Memory B cell (primary cell): ENCODE data around the gene CNDP2.
A peak's percentile ranks its signal among the peaks of the same experiment; 100 is the strongest.
"Not testable (repeated sequence)": the region's sequence is repeated elsewhere in the genome, so short reads cannot be mapped to it uniquely, and the experiment has no call there.

Experiments used
- ATAC-seq: fragments of 150-1000 bp; cut with Tn5 transposase; 2 replicates; pipeline ENCODE4 v1.10.0; 2021; ENCODE audit warnings: low read depth, mild to moderate bottlenecking, moderate library complexity
- DNase-seq, 2 donors: peaks; one replicate each; pipeline ENCODE4 v3.0.0; 2022; ENCODE audit warnings: low spot score in 2 of 2
- H3K27ac Mint-ChIP-seq: one replicate; pipeline ENCODE4 v1.8.0; 2022; ENCODE audit warnings: mild to moderate bottlenecking, moderate library complexity, mixed read lengths
- H3K27me3 Mint-ChIP-seq: one replicate; pipeline ENCODE4 v1.8.0; 2022; ENCODE audit warnings: mixed read lengths
- H3K36me3 Mint-ChIP-seq: one replicate; pipeline ENCODE4 v1.8.0; 2022; ENCODE audit warnings: mild to moderate bottlenecking, mixed read lengths
- H3K4me1 Mint-ChIP-seq: one replicate; pipeline ENCODE4 v1.8.0; 2022; ENCODE audit warnings: mixed read lengths
- H3K4me3 Mint-ChIP-seq: one replicate; pipeline ENCODE4 v1.8.0; 2022; ENCODE audit warnings: mild to moderate bottlenecking, moderate library complexity, mixed read lengths
- H3K9me3 Mint-ChIP-seq: one replicate; pipeline ENCODE4 v1.8.0; 2022; ENCODE audit warnings: mixed read lengths

Gene CNDP2

DNA sequence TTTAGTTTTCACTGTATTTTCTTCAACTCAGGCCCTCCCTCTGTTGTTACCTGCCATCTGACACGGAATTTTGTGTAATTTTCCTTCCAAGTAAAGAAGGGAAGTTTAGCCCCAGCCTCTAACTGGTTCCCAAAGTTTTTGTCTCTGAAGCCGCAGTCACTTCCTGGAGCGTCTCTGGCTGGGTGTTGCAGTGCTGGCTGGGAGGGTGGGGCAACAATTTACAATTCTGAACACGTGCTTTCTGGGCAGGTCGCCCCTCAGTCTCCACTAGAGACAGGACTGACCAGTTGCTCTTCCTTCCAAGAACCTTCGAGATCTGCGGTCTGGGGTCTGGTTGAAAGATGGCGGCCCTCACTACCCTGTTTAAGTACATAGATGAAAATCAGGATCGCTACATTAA, 3.5 kb downstream of the CNDP2 start:
- H3K4me1 Mint-ChIP-seq, result peaks cover 32% of the 10 kb centered on the region
- peak; percentile 14 to 30 for DNase-seq
- H3K36me3 Mint-ChIP-seq, result peaks cover 15% of the 10 kb centered on the region
- H3K4me3 Mint-ChIP-seq, result peak overlapping the region; percentile 99
- no peaks in the 10 kb centered on the region for H3K9me3 Mint-ChIP-seq
- peak overlapping the region; percentile 96 for H3K27ac Mint-ChIP-seq
- H3K27me3 Mint-ChIP-seq, result no peaks in the 10 kb centered on the region
- peak; percentile 30 for ATAC-seq

DNA sequence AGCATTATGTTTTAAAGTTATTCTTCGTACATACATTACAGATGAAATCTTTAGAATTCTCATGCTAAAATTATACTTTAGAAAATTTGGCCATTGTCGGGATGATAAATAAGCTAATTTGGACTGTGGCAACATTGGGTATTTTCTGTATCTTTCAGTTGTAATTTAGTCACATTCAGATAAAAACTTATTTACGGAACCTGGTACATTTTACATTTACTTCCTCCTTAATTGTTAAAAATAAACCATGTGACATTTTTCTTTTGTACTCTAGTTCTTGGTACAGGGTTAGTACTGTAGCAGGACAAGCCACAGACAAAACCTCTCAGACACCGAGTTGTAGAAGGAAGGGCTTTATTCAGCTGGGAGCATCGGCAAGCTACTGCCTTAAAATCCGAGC, 4.2 kb downstream of the CNDP2 start:
- DNase-seq, result no peak
- H3K27me3 Mint-ChIP-seq, result no peaks in the 10 kb centered on the region
- H3K4me3 Mint-ChIP-seq, result peak overlapping the region; percentile 84
- H3K27ac Mint-ChIP-seq, result peak overlapping the region; percentile 96
- H3K4me1 Mint-ChIP-seq, result peaks cover 32% of the 10 kb centered on the region
- H3K36me3 Mint-ChIP-seq, result peaks cover 15% of the 10 kb centered on the region
- no peak for ATAC-seq
- no peaks in the 10 kb centered on the region for H3K9me3 Mint-ChIP-seq

DNA sequence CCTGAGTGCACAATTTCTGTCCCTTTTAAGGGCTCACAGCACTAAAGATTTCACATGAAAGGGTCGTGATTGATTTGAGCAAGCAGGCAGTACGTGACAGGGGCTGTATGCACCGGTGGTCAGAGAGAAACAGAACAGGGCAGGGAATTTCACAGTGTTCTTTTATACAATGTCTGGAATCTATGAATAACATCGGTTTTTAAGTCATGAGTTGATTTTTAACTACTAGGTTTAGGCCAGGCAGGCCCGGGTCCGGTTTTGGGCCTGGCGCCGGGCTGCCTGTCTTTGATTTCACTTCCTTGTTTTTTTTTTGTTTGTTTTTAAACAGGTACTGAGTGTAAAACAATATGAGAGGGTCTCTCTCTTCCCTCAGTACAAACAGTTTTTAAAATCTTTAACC, 4.6 kb downstream of the CNDP2 start:
- H3K4me1 Mint-ChIP-seq, result peaks cover 32% of the 10 kb centered on the region

DNA sequence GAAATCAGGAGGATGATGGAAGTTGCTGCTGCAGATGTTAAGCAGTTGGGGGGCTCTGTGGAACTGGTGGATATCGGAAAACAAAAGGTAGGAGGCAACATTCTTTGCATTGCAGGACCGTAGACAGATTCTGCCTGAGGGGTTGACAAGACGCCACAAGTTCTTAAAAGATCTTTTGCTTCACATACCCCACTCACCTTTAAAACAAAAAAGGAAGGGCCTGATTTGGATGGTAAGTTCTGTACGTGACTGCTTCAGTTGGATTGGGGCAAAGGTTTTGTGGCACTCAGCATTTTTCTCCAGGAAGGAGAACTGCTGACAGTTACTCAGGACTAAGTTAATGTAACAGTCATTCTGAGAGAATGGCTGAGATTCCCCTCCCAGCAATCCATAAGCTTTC, 5.2 kb downstream of the CNDP2 start:
- ATAC-seq (no peak), DNase-seq (no peak)
- Mint-ChIP-seq H3K4me1 (peaks cover 28% of the 10 kb centered on the region), H3K27me3 (no peaks in the 10 kb centered on the region), H3K4me3 (peak overlapping the region; percentile 84), H3K27ac (peak overlapping the region; percentile 96), H3K36me3 (peaks cover 19% of the 10 kb centered on the region), H3K9me3 (no peaks in the 10 kb centered on the region)

More for the DNA sequence above, 4.6 kb downstream of the CNDP2 start:
- DNase-seq, result peak in 1 of 2 donors; percentile 27
- Mint-ChIP-seq H3K27ac (peak overlapping the region; percentile 96), H3K4me3 (peak overlapping the region; percentile 84), H3K36me3 (peaks cover 18% of the 10 kb centered on the region)
- H3K27me3 Mint-ChIP-seq, H3K9me3 Mint-ChIP-seq, ATAC-seq: not testable (repeated sequence)

DNA sequence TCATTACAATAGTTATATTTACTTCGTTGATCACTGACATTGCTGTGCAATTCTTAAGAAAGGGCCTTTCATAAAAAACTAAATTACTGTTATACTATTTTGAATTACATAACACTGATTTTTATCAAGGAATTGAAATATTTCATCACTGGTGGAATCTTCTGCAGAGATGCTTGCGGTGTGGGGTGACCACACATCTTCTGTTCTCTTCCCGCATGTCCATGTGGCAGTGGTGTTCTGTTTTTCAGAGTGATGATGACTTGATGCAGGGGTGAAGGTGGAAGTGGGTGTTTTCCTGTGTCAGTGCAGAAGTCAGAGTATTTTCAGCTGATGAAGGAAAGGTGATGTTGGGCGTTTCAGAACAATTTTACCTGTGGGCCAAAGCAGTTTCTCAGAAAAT, 7.0 kb downstream of the CNDP2 start:
- ATAC-seq, result no peak
- Mint-ChIP-seq H3K27ac (no peak overlapping the region), H3K27me3 (no peaks in the 10 kb centered on the region), H3K4me1 (peaks cover 18% of the 10 kb centered on the region), H3K36me3 (peaks cover 35% of the 10 kb centered on the region), H3K9me3 (no peaks in the 10 kb centered on the region), H3K4me3 (no peak overlapping the region)
- no peak for DNase-seq

DNA sequence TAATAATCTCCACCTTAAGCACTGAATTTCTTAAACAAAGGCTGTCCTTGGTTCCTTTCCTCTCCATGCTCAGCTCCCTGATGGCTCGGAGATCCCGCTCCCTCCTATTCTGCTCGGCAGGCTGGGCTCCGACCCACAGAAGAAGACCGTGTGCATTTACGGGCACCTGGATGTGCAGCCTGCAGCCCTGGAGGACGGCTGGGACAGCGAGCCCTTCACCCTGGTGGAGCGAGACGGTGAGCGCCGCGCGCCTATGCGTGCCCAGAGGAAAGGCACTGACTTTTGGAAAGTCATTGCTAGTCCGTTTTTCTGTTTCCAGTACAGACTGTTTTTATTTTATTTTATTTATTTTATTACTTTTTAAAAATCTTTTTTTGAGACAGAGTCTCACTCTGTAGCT, 9.6 kb downstream of the CNDP2 start:
- Mint-ChIP-seq H3K9me3 (no peaks in the 10 kb centered on the region), H3K27ac (no peak overlapping the region), H3K36me3 (peaks cover 40% of the 10 kb centered on the region), H3K4me3 (no peak overlapping the region), H3K4me1 (peaks cover 9% of the 10 kb centered on the region), H3K27me3 (no peaks in the 10 kb centered on the region)
- no peak for DNase-seq
- ATAC-seq, result no peak

DNA sequence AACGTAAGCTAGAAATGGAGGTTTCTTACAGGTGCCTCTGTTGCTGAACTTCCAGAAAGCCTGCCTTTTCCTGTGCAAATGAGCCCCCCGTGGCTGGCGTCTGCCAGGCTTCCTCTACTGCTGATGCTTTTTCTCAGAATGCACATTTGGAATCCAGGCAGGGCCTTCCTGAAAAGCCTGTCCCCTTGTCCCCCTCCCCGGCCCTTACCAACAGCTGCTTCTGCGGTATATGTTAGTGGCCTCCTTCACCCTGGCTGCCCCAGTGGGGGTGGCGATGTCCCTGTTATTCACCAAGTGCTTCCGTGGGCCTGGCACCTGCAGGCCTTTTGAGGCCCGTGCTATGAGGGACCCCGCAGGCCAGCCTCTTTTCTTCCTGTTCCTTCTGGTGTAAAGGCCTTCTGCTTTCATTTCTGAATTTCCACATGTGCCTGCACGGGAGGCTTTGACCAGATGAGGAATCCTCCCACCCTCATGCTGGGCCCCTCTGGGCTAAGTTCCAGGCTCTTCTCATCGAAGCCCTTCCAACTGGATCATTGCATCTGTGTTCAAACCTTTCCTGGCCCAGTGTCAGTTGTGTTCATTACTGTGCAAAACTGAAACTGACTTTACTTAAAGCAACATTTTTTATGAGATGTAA, 10.4 kb downstream of the CNDP2 start:
- DNase-seq (no peak), ATAC-seq (no peak)
- Mint-ChIP-seq H3K4me3 (no peak overlapping the region), H3K4me1 (peaks cover 5% of the 10 kb centered on the region), H3K27ac (no peak overlapping the region), H3K9me3 (no peaks in the 10 kb centered on the region), H3K27me3 (no peaks in the 10 kb centered on the region), H3K36me3 (peaks cover 39% of the 10 kb centered on the region)

DNA sequence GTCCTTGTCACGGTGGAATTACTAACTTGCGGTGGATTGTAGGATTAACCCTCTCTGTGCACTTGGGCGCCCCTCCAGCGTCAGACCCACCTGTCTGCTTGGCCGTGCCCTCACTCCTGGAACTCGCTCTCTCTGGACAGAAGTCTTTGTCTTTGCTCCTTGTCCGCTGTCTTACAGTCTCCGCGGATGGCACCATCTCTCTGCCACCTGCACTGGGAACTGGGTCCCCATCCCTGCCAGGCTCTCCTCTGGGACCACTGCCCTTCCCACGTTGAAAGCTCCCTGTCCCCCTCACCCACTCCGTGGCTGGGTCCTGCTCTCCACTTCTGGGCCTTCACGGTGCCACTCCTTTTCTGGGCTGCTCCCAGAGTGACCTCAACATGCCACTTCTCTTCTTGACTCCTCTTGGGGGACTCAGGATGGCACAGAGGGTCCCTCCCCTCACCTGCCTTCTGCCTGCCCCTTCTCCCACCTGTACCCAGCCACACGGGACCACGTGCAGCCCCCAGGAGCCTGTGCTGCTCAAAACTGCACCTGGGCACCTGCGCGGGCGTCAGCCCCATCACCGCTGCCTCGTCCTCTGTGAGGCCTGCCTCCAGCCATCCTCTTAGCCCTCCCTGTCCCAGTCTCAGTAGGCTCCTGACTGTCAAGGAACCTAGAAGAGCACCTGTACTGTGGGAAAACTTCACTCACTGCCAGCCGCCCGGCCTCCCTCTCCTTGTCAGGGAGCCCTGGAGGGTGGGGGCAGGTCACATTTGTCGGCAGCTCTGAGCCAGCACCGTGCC, 11.1 kb downstream of the CNDP2 start:
- ATAC-seq, result no peak
- Mint-ChIP-seq H3K36me3 (peaks cover 38% of the 10 kb centered on the region), H3K4me3 (no peak overlapping the region), H3K27ac (no peak overlapping the region), H3K9me3 (no peaks in the 10 kb centered on the region), H3K4me1 (peaks cover 5% of the 10 kb centered on the region), H3K27me3 (no peaks in the 10 kb centered on the region)
- no peak for DNase-seq

DNA sequence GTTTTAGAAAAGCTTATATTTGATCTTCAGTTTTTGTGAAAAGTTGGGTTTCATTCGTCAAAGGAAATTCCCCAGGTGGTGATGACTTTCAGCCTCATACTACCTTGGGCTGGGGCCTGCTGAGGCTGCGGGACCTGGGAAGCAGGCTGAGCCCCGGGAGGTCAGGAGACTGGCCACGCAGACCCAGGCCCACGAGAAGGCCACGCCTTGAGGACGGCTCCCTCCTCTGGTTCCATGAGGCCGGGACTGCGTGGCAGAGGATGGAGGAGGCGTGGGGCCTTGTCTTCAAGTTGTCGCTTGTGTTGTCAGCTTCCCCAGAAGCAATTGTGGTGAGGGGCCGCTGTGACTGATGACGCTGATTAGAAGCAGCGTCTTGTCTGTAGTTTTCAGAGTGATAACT, 11.8 kb downstream of the CNDP2 start:
- no peak overlapping the region for H3K27ac Mint-ChIP-seq
- no peaks in the 10 kb centered on the region for H3K9me3 Mint-ChIP-seq
- DNase-seq (no peak), ATAC-seq (no peak)
- no peaks in the 10 kb centered on the region for H3K27me3 Mint-ChIP-seq
- peaks cover 7% of the 10 kb centered on the region for H3K4me1 Mint-ChIP-seq
- no peak overlapping the region for H3K4me3 Mint-ChIP-seq
- peaks cover 43% of the 10 kb centered on the region for H3K36me3 Mint-ChIP-seq

DNA sequence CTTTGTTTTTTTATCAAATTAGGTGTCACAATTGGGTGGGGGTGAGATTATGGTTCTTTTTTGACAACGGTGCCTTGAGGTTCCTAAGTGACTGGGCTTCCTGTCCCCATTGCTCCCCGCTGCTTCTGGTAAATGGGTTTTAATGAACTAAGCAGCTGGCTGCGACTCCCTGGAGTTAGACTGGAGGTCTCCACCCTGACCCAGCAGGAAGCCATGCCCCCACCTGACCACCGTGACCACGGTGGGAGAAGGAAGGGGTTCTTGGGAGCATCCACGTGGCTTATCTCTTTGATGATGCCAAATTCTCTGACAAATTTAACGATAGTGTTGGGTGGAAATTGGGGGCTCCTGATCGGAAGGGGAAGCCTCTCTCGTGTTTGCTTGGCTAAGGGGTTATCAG, 12.2 kb downstream of the CNDP2 start:
- H3K4me3 Mint-ChIP-seq, result no peak overlapping the region
- no peak overlapping the region for H3K27ac Mint-ChIP-seq

DNA sequence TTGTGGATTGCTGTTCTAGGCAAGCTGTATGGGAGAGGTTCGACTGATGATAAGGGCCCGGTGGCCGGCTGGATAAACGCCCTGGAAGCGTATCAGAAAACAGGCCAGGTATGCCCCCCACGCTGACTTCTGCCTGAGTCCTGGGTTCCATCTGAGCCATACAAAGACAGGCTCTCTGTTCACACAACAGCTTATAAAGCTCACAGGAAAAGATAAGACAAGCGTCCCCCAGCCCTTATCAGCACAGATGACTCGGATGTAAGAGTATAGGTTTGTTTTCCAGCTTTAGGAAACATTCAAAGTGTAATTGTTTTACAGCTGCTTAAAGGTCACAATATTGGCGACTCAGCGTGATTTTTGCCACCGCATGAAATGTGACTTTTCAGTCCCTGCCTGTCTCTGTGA, 12.7 kb downstream of the CNDP2 start:
- DNase-seq, result no peak
- Mint-ChIP-seq H3K4me3 (no peak overlapping the region), H3K27me3 (no peaks in the 10 kb centered on the region), H3K27ac (no peak overlapping the region), H3K36me3 (peaks cover 43% of the 10 kb centered on the region), H3K4me1 (peaks cover 6% of the 10 kb centered on the region), H3K9me3 (no peaks in the 10 kb centered on the region)
- ATAC-seq, result no peak

More for the DNA sequence above, 12.2 kb downstream of the CNDP2 start:
- Mint-ChIP-seq H3K4me1 (peaks cover 6% of the 10 kb centered on the region), H3K9me3 (no peaks in the 10 kb centered on the region), H3K27me3 (no peaks in the 10 kb centered on the region), H3K36me3 (peaks cover 43% of the 10 kb centered on the region)
- no peak for DNase-seq
- no peak for ATAC-seq

DNA sequence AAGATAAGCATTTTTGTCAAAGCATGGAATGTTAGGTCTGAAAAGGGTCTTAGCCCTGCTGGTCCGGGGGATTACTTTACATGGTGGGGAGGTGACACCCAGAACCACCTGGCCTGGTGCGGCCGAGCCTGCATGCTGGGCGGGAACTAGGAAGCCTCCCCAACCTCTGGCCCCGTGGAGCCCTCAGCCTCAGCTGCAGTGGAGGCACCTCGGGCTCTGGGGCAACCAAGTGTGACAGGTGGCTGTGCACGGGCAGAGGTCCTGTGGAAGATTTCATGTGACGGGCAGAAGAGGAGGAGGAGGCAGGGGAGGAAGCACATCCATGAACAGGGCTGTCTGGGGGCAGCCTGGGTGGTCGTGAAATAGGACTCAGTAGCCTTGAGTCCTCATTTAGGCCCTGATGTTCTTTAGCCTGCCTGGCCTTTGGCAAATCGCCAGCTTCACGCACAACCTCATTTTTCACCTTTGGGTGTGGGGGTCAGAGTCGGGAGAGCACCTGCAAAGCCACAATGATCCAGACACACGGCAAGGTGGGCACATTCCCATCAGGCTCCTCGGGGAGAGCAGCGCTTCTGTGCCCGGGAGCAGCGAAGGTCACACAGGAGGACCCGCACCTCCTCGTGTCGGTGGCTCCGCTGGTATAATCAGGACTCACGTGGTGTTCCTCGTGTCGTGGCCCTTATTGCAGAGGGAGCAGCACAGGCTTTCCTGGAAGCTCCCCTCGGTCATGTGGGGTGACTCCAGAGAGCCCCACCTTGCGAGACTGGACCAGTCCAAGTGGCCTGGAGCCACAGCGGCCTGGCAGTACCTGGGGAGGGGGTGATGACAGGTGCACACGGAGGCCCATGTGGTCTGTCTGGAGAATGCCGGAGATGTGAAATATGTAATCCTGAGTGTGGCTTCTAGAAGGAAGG, 13.9 kb downstream of the CNDP2 start:
- H3K9me3 Mint-ChIP-seq, result no peaks in the 10 kb centered on the region
- H3K27ac Mint-ChIP-seq, result no peak overlapping the region
- no peak overlapping the region for H3K4me3 Mint-ChIP-seq
- H3K36me3 Mint-ChIP-seq, result peaks cover 50% of the 10 kb centered on the region
- no peaks in the 10 kb centered on the region for H3K27me3 Mint-ChIP-seq
- no peak for ATAC-seq
- DNase-seq, result no peak
- H3K4me1 Mint-ChIP-seq, result peaks cover 12% of the 10 kb centered on the region

DNA sequence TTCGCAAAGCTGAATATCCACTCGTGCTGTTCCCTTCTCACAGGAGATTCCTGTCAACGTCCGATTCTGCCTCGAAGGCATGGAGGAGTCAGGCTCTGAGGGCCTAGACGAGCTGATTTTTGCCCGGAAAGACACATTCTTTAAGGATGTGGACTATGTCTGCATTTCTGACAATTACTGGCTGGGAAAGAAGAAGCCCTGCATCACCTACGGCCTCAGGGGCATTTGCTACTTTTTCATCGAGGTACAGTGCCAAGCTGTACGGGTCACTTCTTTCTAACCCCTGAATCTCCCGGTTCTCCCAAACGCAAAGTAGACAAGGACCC, 14.6 kb downstream of the CNDP2 start:
- H3K36me3 Mint-ChIP-seq, result peaks cover 49% of the 10 kb centered on the region
- no peak overlapping the region for H3K4me3 Mint-ChIP-seq
- H3K4me1 Mint-ChIP-seq, result peaks cover 12% of the 10 kb centered on the region
- no peaks in the 10 kb centered on the region for H3K27me3 Mint-ChIP-seq
- no peaks in the 10 kb centered on the region for H3K9me3 Mint-ChIP-seq
- DNase-seq (no peak), ATAC-seq (no peak)
- no peak overlapping the region for H3K27ac Mint-ChIP-seq

DNA sequence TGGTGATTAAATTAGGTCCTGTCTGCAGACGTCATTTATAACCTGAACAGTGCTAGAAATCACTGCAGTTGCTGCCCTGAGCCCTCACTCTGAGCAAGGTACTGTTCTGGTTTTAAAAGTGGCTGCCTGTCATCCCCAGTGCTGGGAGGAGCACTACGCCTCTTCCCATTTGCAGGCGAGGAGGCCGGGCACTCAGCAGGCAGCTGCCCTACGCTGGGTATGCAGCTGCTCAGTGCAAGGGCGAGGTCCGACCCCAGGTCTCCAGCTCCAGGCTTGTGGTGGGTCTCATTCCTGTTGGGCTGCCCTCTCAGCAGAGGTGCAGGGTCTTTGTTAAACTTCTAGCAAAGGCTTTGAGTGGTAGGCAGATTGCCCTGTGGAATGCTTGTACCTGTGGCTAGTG, 15.7 kb downstream of the CNDP2 start:
- no peak overlapping the region for H3K27ac Mint-ChIP-seq
- H3K4me1 Mint-ChIP-seq, result peaks cover 9% of the 10 kb centered on the region
- ATAC-seq, result no peak
- peaks cover 42% of the 10 kb centered on the region for H3K36me3 Mint-ChIP-seq
- H3K27me3 Mint-ChIP-seq, result no peaks in the 10 kb centered on the region
- H3K4me3 Mint-ChIP-seq, result no peak overlapping the region
- DNase-seq, result no peak
- H3K9me3 Mint-ChIP-seq, result no peaks in the 10 kb centered on the region
